Cerebellar cortex (tissue), 1 donor: ENCODE results near the gene DSCAML1.

ENCODE experiments used
- DNase-seq: peaks from one replicate; pipeline ENCODE4 v3.0.0-alpha.2; 2015; ENCODE audit warnings: low spot score

Gene DSCAML1

DNA sequence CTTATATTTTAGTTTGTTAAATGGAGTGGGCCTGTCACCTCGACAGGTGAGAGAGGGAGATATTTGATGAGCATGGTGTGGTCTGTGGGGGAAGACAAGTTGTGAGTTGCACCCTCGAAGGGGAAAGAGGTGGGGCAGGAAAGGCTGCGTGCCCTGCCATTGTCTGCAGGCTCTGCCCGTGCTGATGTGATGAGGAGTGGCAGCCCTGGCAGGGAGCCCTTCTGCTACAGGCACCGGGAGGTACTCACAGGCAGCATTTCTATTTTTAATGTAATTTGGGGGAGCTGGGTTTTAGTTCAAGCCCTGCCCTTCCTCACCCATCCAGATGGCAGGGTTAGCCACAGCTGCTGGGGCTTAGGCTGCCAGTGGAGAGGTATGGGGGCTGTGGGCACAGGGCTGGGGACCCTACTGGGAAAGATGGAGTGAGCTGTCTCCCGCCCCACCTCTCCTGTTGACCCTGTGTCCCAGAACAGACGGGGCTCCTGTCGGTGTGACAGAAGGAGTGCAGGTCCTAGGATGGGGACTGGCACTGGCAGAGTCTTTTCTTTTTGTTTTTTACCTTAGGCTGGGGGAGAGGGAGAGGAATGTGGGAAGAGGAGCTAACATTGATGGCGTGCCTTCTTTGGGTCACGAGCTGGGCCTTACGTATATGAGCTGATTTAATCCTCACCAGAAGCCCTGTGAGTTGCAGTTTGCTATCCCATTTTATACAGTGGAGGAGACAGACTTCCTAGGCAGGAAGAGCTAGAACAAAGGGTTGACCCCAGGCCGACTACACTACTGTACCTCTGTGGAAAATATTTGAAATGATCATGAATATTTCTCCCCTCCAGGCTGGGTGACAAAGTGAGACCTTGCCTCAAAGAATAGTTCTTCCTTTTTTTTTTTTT, 417.8 kb downstream of the DSCAML1 start:
- peak; percentile 94 for DNase-seq
